HG03060 (cell line): ENCODE results near the gene C1orf159.
A peak's percentile ranks its signal among the peaks of the same experiment; 100 is the strongest.
"Not testable (repeated sequence)": the region's sequence is repeated elsewhere in the genome, so short reads cannot be mapped to it uniquely, and the experiment has no call there.

Experiments
- ATAC-seq: cut with Tn5 transposase; IDR thresholded peaks from one replicate; pipeline ENCODE4 v1.9.1; 2021; ENCODE audit warnings: low read depth, moderate number of reproducible peaks; ENCODE audit not compliant: unreplicated experiment

Gene C1orf159

DNA sequence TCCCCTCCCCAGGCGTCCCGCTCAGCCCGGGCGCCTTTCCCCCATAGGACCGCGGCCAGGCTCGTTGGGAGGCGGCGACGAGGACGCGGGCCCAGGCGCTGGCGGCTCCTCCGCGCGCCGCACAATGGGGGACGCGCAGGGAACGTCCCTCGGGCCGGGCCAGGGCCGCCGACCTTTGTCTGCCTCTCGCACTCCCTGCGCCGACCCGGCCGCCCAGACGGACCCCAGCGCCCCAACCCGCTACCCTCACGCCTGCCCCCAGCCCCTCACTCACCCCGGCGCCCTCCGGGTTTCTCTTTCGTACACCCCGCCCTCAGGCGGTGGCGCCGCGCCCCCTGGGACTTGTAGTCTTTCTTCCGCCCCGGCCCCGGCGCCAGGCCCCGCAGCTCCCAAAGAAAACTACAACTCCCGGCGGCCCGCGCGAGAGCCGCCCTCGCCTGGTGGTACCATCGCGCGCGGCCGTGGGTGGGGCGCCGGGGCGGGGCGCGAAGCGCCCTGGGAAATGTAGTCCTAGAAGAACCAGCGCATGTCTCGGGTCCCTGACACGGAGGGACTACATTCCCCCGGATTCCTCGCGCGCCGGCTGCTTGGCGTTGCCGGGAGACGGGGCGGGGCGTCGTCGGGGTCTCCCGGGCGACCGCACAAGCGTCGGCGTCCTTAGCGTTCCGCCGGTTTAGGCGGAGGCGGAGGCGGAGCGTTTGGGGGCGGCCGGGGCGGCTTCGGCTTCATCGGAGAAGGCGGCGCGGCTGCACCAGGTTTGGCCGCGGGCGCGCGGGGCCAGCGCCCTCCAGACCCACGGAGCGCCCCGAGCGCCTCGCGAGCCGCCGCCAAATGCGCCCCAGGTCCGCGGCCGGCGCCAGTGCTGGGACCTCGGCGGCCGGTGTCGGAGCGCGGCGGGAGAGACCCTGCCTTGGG lies at the start of gene C1orf159:
Gene C1orf159 (minus strand): TSS at position 304 of the 915 bp plus-strand sequence. CDS start 24,546 bp downstream, outside the sequence.
- peak; percentile 78 for ATAC-seq

DNA sequence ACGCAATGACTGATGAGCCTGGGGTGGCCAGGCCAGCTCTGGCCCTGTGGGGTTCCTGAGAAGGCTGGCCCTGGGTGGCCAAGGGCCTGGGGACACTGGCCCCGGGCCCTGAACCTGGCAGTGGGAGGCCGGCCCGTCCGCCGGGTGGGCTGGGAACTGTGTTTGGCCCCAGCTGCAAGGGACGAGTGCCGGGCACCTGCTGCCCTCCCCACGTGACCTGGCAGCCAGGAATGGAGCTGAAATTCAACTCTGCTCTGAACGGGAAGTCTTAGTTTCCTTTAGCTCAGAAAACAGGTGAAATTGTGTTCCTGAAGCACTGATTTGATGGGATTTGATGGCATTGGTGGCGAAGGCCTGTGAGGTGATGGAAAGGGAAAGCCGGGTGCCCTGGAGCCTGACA lies 49.6 kb upstream of the C1orf159 start:
- ATAC-seq: no peak

DNA sequence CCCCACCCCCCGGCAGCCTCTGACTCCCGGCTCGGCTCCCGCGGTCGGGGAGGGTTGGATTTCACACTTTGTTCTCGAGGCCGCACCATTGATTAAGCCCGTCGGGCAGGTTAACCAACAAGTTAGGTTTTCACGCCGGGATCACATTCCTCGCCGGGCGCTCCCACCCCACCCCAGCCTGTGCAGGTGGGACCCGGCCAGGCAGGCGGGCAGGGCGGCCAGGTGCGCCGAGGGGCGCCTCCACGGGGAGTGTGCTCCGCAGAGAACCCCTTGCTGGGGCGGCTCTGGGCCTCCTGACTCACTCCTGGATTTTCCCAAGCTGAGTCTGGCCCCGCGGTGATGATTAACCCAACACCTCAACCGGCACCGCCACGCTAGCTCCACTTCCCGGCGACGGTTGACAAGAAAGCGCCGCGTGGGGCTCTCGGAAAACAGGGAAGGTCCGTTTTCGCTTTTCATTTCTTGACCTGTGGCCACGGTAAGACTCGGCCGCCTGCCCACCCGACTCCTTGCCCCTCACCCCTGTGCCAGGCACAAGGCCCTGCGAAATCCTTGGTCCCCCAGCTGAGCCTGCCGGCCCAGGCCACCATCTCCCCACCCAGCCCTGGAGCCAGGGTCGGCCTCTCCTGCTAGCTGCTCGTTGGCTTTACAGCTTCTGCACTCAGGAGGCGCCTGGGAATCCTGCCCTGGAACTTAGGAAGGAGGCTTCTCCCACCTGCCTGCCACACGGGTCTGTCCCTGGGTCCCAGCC lies 49.0 kb upstream of the C1orf159 start:
- no peak for ATAC-seq

DNA sequence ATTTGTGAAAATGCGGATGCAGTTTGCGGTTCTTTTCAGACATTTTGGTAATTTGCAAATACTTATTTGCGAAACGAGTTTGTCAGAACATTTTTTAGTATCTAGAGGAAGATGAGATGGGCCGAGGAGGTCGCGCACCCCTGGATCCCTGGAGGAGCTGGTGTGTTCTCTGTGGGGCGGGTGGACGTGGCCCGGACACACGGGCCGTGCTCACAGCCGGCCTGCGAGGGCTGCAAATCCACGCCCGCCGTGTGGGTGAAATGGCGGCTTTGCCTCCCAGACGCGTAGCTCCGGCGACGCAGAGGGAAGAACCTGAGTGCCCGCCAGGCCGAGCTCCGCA lies 48.4 kb upstream of the C1orf159 start:
- ATAC-seq: no peak

DNA sequence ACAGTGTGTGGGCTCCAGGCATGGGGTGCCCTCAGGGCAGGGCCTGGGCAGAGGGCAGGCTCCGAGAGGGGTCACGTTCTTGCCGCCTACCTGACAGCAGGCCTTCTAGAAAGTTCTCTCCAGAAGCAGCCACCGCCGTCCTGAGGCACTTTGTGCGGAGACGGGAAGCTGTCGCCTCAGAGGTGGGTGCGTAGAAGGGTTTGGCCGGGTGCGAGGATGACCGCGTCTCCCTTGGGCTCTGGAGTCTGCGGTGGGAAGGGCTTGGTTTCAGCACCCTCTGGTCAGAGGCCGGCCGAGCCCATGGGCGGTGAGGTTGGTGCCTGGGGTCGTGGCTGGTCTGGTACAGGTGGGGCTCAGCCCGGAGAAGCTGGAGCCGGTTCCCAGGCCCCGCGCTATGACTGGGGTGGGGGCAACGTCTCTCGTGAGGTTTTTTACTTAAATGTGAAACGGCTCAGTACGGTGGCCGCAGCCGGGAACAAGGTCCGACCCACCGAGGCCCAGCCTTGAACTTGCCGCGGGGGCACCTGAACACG lies 47.7 kb upstream of the C1orf159 start:
- no peak for ATAC-seq

DNA sequence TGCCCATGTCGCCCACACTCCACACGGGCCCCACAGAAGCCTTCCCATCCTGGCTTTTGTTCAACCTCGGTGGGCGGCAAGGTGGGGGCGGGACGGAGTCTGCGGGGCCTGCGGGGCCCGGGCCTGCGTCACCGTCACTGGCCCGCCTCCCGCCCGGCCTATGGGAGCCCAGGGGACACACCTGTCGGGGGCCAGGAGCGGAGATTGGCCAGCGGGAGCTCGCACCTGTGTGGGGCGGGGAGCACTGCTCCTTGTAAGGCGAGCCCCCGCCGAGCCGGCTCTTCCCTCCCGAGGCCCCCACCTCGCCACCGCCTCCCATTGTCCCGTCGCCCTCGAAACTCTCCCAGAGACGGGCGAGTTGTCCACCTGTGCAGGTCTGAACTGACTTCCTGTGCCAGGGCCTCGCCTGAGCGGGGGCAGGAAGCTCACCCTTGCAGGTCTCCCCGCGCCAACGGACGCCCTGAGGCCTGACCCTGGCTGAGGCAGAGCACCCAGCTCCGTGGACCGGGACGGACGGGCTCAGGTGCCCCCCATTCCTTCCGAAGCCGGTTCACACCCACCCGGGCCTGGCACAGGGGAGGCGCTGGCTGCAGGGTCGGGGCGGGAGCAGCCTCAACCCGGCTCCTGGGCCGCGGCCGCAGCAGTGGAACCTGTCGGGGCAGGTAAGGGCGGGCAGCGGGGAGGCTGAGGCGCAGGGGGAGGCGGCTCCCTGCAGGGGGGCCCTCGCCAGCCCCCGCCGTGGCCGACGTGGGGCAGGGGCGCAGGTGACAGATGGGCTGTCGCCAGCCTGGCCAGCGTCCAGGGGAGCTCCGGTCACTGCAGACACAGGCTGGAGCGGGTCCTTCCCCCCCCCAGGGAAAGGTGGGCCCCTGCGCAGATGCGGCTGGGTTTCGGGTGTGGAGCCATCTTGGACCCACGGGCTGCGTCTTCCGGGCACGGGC lies 47.0 kb upstream of the C1orf159 start:
- no peak for ATAC-seq

DNA sequence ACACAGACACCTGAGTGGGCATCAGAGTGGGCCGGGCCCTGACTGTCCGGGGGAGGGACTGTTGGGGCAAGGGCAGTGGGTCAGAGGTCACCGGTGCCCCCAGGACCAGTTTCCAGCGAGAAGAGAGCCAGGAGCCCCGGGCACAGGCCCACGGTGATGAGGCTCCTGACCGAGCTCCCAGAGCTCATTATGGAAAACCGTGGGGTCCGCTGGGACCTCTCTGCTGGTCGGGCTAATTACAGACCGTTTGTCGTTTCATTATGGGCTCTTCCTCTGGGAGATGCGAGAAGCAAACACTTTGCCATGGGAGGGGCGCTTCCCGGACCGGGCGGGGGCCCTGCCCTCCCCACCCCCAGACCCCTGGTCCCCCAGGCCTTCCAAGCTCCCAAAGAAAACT lies 45.8 kb upstream of the C1orf159 start:
- no peak for ATAC-seq

DNA sequence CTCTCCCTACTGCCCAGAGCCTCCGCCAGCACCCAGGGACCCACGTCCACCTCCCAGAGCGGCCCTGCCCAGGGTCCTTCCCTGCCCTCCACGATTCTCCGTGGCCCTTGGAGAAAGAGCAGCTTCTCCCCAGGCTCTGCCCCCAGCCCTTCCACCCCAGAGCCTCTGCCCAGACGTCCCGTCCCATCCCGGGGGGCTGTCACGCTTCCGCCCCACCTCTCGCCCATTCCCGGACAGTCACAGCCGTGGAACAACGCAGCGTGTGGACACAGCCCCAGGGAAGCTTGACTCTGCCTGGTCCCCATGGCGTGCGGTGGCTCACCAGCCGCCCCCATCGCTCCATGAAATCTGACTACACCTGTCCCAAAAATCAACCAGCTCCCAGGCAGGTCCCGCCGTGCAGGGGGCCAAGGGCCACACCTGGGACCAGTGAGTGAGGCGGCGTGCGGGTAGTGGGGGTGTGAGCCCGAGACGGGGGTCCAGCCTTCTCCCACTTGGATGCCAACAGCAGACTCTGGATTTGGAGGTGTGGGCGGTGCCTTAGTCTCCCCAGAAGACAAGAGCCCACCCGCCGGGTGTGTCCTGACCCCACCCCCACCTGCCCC lies 45.3 kb upstream of the C1orf159 start:
- ATAC-seq: no peak

DNA sequence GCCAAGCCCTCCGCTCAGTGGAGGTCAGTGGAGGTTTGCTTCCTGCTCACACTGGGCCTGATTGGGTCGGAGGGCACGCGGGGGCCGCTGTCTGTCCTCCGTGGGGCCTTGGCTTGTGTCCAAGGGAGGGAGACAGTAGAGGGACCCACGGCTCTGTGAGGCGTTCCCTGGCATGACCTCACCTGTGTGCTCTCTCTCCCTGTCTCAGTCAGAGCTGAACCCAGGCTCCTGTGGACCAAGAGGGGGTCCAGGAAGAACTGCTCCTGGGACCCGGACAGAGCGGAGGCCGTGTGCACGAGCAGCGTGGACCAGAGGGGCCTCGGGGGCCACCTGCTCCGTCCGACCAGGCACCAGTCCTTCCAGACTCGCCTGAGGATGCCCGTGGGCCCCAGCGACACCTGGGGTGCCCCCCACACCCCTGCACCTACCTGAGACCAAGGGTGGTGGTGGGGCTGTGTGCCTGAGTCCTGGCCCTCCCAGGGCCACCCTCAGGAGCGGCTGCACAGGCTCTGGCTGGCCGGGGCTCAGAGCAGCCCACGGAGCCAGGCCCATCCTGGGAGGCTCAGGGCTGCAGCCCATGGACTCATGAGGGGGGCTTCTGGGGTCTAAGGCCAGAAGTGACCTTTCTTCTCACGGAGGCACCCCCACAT lies 44.5 kb upstream of the C1orf159 start:
- ATAC-seq: no peak

DNA sequence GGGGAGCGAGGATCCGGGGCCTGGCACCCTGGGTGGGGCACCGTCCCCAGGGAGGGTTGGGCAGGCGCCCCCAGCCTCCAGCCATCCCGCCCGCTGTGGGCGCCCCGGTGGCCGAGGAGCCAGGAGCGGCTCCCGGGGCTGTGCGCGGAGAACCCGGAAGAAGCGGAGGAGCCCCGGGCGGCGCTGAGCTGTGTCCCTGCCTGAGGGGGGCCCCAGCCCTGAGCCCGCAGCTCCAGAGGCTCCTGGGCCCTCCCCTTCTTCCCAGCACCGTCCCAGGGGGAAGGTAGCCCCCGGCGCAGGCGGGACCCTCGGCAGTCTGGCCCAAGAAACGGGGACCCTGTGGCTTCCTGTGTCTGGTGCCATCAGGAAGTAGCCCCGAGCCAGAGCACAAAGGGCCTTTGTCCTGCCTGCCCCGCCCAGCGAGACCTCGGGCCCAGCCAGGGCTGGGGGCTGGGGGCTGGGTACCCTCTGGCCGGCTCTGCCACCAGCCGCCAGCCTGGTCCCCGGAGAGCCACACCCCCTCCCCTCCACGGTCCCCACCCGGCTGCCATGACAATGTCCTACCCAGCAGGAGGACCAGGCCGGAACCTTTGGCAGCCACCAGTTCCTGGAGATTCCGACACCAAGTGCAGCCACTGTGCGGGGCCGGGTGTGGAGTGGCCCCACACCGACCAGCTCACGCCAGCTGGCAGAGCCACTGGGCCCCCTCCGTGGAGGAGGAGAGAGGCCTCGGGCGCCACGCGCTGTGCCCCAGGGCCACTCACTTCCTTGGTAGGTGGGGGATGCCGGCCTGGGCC lies 42.2 kb upstream of the C1orf159 start:
- ATAC-seq: no peak

DNA sequence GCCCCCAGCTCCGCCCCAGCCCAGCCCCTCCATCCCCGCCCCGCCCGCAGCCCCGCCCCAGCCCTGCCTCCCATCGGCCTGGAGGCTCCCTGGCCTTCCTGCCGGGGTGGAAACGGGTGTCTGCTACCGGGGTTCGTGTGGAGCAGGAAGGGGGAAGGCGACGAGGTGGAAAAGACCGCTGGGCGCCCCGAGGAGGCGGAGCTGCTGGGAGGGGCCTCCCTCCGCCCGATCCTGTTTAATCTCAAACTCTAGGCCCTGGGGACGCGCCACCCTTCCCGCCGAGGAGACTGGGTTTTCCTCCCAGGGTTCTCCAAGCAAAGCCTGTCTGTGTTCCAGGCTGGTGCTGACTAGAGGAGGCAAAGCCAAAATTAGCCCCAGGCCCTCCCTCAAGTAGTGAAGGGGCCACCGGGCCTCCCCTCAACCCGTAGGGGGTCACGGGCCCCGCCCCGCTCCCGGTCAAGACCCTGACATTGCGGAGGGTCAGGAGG lies 41.6 kb upstream of the C1orf159 start:
- no peak for ATAC-seq

DNA sequence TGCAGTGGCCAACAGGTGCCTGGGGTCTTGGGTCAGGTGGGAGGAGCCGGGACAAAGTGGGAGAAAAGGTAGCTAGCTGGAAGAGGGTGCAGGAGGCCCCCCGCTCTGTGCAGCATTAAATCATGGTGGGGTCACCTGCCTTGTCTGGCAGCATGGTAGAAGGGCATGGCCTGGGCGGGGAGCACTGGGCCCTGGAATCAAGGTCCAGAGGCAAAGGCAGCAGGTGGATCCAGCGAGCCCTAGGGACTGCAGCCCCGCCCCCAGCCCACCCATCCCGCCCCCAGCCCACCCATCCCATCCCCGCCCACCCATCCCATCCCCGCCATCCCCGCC lies 41.1 kb upstream of the C1orf159 start:
- no peak for ATAC-seq

DNA sequence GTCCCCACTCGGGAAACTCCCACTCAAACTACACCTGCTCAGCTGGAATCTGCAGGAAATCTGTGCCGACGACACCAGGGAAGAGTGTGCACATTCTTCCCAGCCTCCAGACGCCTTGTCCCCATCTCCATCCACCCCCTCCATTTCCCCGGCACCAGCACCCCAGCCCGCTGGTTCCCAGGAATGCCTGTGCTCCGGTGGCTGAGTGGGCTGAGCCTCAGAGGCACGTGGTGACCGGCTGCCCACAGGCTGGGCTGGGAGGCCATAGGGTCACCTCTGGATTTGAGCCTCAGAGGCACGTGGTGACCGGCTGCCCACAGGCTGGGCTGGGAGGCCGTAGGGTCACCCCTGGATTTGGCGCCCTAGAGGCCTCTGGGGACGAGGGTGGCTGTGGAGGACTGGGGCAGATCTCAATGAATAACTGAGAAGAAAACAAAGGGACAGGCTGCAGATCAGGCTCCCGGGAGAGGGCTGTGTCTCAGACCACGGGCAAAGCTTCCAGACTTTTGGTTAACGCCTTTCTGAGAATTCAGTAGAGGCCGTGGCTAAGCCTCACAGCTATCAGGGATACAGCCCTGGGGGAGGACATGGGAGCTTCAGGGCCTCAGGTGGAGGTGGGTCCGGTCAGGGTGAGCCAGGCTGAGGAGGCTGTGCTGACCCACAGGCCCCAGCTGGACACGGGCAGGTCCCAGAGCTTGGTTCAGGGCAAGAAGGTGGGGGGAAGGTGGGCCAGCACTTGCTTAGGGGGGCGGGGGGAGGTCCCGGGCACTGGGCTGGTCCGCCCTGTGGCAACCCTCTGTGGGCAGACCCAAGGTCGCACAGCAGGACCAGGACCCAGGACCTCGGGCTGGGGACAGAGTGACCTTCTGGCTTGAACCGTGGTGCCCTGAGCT lies 40.5 kb upstream of the C1orf159 start:
- ATAC-seq: no peak

DNA sequence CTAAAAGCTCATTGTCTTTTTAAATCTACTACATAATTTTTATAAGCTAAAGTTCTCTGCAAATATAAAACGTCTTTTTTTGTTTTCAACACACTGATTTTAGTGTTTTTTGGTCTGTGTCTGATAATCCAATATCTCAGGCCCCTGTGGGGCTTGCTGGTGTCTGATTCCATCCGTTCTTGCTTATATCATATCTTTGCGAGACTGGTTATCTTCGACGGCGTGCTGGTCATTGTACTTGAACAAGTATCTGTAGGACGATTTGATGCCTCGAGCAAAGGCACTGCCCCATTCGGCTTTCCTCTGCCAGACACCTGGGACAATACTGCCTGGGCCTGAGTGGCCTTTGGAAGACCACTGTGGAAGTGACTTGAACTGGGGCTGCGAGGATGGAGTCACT lies 39.4 kb upstream of the C1orf159 start:
- no peak for ATAC-seq

DNA sequence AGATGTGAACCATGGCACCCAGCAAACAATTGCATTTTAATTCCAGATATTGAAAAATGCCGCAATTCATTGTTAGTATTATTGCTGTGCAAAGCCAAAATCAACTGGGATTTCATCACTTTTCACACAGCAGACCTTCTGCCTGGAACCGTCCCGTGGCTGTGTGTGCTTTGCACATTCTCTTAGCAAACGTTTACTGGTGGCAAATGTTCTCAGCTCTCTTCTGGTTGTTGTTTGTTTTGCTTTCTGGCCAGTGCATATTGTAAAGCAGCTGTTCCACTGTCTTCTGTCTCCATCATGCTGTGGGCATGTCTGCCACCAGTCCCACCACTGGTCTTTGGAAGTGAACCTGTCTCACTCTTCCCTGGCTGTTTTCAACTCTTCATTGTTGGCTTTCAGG lies 38.0 kb upstream of the C1orf159 start:
- no peak for ATAC-seq

DNA sequence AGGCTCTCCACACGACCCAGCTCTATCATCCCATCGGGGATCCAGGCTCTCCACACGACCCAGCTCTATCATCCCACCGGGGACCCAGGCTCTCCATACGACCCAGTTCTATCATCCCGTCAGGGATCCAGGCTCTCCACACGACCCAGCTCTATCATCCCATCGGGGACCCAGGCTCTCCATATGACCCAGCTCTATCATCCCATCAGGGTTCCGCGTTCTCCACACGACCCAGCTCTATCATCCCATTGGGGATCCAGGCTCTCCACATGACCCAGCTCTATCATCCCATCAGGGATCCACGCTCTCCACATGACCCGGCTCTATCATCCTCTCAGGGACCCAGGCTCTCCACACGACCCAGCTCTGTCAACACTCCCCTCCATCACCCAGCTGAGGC lies 37.3 kb upstream of the C1orf159 start:
- not testable (repeated sequence) for ATAC-seq

DNA sequence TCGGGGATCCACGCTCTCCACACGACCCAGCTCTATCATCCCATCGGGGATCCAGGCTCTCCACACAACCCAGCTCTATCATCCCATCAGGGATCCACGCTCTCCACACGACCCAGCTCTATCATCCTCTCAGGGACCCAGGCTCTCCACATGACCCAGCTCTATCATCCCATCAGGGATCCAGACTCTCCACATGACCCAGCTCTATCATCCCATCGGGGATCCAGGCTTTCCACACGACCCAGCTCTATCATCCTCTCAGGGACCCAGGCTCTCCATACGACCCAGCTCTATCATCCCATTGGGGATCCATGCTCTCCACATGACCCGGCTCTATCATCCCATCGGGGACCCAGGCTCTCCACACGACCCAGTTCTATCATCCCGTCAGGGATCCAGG lies 36.5 kb upstream of the C1orf159 start:
- not testable (repeated sequence) for ATAC-seq

DNA sequence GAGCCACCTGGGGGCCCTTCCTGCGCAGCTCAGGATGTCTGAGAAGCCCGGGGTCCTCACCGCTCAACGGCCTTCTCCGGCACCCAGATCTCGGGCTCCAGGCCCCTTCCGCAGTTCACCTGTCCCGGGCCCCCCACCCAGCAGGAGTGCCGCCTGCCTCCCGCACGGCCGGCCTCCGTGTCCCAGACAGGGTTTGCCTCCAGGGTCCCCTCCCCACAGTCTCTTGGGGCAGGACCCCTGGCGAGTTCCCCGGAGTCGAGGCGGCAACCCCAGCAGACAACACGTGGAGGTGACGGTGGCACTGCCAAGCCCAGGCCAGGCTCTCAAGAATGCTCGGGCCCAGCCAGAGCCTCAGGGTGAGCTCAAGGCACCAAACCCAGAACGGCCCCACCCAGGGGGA lies 35.4 kb upstream of the C1orf159 start:
- ATAC-seq: no peak
